NCI-H2029 treated with DMSO at 0.1 percent for 48 hours (cell line): ENCODE results near the gene DZANK1.
"Not testable (repeated sequence)": the region's sequence is repeated elsewhere in the genome, so short reads cannot be mapped to it uniquely, and the experiment has no call there.

Source experiments
- DNase-seq: peaks from one replicate; lab custom pipeline; 2025; lab: John Stamatoyannopoulos, UW

The DZANK1 gene

DNA sequence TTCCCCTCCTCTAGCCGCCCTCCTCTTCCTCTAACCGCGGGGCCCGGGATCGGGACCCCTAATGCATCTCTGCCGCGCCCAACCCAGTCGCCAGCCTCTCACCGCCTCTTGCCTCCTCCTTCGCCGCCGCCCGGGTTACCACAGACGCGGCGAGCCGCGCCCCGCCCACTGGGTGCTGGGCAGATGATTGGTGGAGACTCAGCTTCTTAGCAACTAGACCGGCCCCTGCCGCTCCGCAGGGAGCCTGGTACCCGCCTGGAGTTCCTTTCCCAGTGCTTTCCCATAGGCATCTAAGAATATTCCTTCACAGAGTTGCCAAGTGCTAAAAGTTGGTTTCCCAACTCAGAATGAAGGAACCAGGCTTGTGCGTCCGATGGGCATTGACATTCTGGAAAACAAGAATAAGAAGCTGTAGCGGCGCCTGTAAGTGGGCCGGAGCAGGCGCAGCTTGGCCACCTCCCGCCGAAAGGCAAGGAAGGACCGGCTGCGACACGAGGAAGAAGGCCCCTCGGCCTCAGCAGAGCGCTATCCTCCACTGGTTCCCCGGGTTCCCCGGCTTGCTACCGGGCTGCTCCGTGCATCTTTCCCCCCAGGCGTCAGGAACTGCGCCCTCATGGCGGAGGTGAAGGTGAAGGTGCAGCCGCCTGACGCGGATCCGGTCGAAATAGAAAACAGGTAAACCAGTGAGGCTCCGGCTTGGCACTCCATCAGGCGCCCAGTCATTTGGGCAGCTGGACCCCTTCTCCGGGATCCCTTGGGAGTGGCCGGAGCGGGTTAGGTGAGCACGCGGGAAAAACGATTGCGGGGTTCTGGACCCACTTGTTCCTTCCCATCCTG lies at the start of gene DZANK1, which contains the start of gene POLR3F:
DZANK1 (minus strand) TSS at position 137 of the 837 bp plus-strand sequence. CDS start 1,672 bp downstream, outside the sequence.
POLR3F (plus strand) TSS at position 497 of the 837 bp plus-strand sequence; CDS start at position 614, 117 bp downstream.
- DNase-seq = peak; percentile 90

DNA sequence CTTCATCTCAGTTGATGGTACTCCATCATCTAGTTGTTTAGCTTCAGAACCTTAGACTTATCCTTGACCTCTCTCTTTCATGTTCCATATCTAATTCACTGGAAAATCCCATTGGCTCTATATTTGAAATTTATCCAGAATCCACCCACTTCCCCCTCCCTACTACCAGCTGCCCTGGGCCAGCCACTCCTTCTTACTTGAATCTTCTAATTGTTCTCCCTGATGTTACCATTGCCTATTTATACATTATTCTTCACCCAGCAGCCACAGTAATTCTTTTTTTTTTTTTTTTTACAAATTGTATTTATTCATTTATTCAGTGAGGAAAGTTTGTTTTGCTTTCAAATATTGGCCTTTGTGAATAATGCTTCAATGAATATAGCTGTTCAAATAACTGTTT lies 49.1 kb upstream of the DZANK1 start:
- no peak for DNase-seq

GRCh38 chr20:18514127-18514526 lies 47.3 kb upstream of the DZANK1 start:
- no peak for DNase-seq

DNA sequence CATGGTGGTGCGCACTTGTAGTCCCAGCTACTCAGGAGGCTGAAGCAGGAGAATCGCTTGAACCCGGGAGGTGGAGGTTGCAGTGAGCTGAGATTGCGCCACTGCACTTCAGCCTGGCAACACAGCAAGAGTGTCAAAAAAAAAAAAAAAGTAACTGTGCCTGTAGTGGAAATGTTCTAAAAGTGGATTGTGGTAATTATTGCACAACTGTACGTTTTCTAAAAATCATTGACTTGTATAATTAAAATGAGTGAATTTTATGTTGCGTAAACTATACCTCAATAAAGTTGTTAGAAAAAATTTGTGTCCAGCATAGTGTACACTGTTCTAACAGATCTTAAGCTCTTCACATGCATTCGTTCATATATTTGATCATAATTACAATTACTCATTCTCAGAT lies 46.4 kb upstream of the DZANK1 start:
- no peak for DNase-seq

GRCh38 chr20:18511571-18511970 lies 44.7 kb upstream of the DZANK1 start:
- no peak for DNase-seq

DNA sequence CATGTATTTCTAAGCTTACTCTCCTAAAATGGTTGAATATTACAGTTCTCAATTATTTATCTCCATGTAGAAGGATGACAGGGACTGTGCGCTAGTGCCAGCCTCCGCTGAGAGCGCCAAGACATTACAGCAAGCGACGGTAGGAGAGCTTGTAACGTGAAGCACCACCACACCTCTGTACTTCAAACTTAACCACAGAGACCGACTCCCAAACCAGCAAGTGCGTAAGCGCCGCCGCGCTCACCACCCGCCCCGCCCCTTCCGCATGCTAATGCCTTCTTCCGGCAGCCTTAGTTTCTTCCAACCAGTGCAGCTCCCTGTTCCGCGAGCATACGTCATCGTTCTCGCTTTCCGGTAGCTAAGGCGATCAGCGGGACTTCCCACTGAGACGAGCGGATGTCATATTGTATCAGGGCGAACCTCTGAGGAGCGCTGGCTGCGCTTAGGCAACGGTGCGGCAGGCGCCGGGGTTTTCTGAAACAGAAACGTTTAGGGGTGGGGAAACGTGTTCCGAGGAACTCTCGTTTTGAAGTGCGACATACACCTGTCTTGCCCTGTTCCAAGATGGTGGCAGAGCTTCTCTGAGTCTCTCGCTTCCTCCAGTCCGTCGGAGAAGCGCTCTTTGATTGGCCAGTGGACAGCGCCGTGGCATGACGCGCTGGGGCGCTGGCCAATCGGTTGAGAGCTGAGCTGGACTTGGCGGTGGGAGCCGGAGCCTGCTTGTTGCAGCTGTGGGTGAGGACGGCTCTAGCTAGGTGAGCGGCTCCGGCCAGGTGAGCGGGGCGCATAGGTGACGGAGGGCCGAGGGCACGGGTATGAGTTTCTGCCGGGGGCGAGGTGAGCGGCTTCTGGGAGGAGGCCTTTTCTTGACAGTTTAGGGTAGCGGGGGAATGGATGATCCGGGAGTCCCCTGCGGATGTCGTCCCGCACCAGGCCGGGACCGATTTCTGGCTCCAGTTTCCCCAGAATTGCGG lies 40.7 kb upstream of the DZANK1 start, which contains the start of gene SEC23B:
SEC23B (plus strand) TSS at position 723 of the 974 bp plus-strand sequence. CDS start 2,896 bp downstream, outside the sequence.
- DNase-seq = peak; percentile 93

- DNase-seq = no peak
Observed at GRCh38 chr20:18506744-18507143, 39.9 kb upstream of the DZANK1 start.

DNA sequence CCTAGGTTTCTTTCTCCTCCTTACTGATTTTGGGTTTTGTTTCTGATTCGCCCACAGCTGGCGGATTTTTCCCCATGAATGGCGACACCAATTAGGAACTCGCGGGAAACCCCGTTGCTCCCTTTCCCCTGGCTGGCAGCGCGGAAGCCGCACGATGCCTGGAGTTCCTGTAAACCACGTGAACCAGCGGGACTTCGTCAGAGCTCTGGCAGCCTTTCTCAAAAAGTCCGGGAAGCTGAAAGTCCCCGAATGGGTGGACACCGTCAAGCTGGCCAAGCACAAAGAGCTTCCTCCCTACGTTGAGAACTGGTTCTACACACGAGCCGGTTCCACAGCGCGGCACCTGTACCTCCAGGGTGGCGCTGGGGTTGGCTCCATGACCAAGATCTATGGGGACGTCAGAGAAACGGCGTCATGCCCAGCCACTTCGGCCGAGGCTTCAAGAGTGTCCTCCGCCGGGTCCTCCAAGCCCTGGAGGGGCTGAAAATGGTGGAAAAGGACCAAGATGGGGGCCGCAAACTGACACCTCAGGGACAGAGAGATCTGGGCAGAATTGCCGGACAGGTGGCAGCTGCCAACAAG lies 37.7 kb upstream of the DZANK1 start:
- DNase-seq = no peak

GRCh38 chr20:18501672-18502071 lies 34.8 kb upstream of the DZANK1 start:
- not testable (repeated sequence) for DNase-seq

DNA sequence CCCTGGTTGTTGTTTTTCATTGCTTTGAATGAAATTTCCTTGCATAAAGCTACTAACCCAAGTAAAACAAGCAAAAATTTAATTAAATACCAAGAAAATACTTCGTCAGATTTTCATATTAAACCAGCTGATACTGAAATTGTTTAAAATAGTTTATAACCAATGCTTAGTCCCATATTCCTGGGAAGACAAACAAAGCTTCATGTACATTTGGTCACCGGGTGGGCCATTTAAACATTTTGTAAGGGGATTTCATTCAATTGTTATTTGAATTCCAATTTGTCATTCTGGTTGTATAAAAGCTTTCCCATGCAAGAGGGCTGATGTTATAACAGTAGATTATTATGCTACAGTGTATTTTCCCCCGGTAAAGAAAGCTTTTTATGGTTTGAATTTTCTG lies 30.8 kb upstream of the DZANK1 start:
- DNase-seq = no peak

- DNase-seq = peak; percentile 47
Observed at GRCh38 chr20:18496740-18497592, 30.1 kb upstream of the DZANK1 start, which contains the start of gene RBBP9. RBBP9 (minus strand) TSS chr20:18497225; CDS start chr20:18497167, 58 bp downstream.

- no peak for DNase-seq
Observed at GRCh38 chr20:18496042-18496441, 29.2 kb upstream of the DZANK1 start.

- no peak for DNase-seq
Observed at GRCh38 chr20:18488301-18488700, 21.5 kb upstream of the DZANK1 start.

DNA sequence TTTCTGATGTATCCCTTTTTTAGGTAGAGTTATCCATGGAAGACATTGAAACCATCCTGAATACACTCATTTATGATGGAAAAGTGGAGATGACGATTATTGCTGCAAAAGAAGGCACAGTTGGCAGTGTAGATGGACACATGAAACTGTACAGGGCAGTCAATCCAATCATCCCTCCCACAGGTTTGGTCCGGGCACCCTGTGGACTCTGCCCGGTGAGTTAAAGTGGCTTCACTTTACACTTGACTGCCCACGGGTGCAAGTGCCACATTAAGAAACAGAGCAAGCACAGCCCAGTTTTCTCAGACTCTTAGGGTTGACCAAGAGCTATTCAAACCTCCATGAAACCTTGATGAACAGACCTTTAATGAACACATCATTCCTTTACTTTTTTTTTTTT lies 14.8 kb upstream of the DZANK1 start:
- DNase-seq = no peak

DNA sequence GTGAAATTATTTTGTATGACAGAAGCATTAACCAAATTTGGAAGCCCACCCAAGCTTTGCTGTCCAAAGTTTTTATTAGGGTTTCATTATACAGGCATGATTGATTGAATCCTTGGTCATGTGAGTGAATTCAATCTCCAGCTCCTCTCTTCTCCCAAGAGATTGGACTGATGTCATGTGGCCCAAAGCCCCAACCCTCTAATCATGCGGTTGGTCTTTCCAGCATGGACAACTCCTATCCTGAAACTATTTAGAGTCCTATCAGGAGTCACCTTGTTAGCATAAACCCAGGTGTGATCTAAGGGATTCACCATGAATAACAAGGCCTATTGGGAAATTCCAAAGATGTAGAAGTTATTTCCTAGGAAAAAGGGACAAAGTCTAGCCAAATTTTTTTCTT lies 11.0 kb upstream of the DZANK1 start:
- no peak for DNase-seq

DNA sequence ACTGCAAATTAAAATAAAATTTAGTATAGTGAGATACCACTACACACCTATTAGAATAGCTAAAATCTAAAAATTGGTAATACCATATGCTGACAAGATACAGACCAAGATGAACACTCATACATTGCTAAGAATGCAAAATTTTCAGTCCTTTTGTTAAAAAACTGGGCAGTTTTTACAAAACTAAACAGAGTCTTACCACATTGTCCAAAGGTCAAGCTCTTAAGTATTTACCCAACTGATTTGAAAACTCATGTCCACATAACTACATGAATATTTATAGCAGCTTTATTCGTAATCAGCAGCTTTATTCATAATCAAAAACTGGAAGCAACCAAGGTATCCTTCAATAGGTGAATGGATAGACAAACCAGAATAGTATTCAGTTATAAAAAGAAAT lies 10.4 kb upstream of the DZANK1 start:
- DNase-seq = no peak

GRCh38 chr20:18466574-18466893 lies 296 bp downstream of the DZANK1 start:
- no peak for DNase-seq

- no peak for DNase-seq
Observed at GRCh38 chr20:18465536-18466200, 1.2 kb downstream of the DZANK1 start.

- DNase-seq = no peak
Observed at GRCh38 chr20:18456600-18456999, 10.2 kb downstream of the DZANK1 start.

GRCh38 chr20:18443886-18444285 lies 22.9 kb downstream of the DZANK1 start:
- DNase-seq = peak; percentile 3

DNA sequence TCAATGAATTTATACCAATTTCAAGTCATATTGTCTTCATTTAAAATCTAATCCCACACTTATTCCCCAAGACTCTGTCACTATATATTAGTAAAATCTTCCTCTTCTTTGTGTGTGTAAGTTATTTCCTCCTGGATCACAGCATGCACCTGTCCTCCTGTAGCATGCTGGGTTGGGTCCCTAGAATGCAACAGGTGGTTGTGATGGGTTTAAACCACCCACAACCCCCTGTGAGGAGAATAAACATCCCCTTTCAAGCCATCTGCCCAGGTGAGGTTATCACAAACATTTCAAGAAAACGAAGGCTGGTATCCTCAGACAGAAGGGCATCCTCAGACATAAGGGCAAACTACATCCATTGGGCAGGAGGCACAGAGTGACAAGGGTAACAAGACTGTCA lies 26.4 kb downstream of the DZANK1 start:
- no peak for DNase-seq
